HG02571 (cell line): ENCODE data around the gene HMHB1.
"Not testable (repeated sequence)": the region's sequence is repeated elsewhere in the genome, so short reads cannot be mapped to it uniquely, and the experiment has no call there.

ENCODE experiments used
- ATAC-seq: cut with Tn5 transposase; IDR thresholded peaks from one replicate; pipeline ENCODE4 v1.9.1; 2021; ENCODE audit warnings: mild to moderate bottlenecking, moderate library complexity; ENCODE audit not compliant: unreplicated experiment

Gene HMHB1

GRCh38 chr5:143801252-143801939 is 10.6 kb upstream of the HMHB1 start:
- no peak for ATAC-seq

DNA sequence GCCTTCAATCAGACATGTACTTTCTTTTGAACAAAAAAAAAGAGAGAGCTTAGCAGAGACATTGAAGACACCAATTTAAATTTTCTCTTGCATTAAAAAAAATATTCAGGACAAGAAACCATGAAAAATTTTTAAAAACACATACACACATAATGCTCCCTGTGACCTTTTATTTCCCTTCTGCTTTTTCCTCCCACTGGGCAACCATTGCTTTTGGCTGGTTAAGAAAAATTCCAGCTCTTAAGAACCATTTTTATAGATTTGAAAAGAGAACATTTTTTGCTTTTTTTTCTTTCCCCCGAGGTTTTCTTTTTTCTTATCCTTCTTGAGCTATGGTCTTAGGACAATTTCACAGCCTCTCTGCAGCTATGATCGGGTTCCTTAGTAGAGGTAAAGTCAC is 6.1 kb upstream of the HMHB1 start:
- no peak for ATAC-seq

DNA sequence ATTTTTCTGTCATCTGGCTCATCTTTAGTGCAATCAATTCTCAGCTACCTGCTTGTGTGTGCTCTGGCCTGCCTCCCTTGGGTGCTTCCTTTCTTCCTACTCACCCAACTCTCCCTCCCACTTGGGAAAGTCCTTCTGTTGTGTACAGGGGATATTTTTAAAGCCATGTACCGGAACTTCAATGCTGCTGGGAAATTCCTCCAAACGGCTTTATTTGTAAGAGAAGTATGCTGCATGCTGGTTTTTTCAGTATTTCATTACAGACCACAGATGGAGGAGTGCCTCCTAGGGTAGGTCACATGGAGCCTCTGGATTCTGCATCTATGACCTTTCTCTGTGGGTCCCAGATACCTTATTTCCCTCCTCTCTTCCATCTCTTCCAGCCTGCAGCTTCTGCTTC is 5.4 kb upstream of the HMHB1 start:
- no peak for ATAC-seq

DNA sequence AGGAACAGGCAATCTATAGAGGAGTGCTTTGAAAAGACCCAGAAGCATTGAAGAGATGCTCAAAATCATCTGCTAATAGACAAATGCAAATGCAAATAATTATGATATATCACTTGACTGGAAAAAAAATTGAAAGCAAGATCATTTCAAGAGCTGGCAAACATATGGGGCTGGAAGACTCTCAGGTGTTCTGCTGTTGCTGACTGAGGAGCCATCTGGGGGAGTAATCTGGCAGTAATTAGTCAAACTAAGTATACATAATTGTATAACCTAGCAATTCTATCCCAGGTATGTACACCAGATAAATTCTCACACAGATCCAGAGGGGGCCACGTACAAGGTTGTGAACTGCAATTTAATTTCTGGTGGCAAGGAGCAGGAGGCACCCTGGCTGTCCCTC is 4.6 kb upstream of the HMHB1 start:
- no peak for ATAC-seq

GRCh38 chr5:143816370-143816769 is 4.4 kb downstream of the HMHB1 start:
- not testable (repeated sequence) for ATAC-seq

DNA sequence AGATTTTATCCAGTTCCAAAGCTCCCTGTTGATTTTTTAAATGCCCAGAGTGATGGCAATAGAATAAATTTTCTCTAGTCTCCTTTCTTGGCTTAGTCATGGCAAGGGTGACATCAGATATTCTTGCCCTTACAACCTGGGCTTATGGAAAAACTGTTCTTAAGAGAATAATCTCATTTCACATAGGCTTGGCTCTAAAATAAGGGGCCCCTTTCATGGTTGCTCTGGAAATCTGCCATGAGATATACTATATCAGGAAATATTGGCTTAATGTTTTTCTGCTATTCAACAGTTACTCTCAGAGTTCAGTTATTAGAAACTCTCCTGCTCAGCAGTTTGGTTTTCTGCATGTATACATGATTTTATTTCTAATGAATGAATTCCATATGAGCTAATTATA is 7.8 kb downstream of the HMHB1 start:
- ATAC-seq, result no peak

DNA sequence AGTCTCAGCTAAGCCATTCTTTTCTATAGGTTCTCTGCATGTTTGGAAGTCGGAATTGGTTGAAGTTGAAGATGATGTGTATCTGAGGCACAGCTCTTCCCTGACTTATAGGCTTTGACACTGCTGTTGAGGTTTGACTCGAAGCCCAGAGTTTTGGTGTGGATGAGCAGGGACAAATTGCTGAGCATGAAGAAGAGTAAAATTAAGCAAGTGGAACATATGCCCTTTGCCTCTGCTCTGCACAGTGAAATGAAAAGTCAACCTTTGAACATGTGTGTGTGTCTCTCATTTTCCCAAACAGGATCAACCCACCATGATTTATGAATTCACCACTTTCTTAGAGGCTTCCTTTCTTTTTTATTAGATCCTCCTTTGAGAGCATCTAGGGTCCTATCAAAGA is 8.5 kb downstream of the HMHB1 start:
- ATAC-seq, result no peak

- peak; percentile 57 for ATAC-seq
These were observed 13.1 kb downstream of the HMHB1 start for GRCh38 chr5:143824851-143825720.

- ATAC-seq, result peak; percentile 88
These were observed 15.0 kb downstream of the HMHB1 start for GRCh38 chr5:143826951-143827444.

DNA sequence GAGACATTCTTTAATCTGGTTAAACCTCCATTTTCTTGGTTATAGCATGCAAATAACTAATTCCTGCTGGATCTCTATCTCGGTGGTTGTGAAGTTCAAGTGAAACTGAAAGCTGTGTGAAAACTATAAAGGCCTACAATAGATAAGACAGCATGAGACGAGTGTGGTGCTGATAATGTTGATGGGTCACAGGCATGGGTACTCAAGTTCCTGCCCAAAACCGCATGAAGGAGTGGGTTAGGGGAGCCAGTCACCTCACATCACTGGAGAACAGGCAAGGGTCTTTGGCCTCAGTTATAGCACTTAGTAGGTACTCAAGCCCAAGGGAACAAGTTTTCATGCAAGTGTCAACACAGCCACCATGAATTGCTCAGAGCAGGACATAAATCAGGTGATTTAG is 16.7 kb downstream of the HMHB1 start:
- no peak for ATAC-seq

DNA sequence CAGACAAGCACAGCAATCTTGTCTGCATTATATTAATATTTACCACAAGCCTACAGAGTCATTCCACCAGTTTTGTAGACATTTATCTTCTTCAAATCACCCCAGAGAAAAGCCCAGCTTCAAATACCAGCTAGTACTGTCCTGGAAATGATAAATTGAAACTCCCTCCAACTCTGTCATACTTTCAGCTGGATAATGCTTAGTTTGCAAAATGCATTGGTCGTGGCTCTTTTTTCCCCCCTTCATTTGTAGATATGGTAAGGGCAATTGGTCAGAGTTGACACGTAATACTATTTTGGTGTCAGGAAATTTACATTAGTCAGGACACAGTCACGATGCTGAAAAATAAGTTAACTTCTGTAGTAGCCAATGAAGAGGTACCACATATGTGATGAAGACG is 21.2 kb downstream of the HMHB1 start:
- no peak for ATAC-seq

- no peak for ATAC-seq
These were observed 23.3 kb downstream of the HMHB1 start for GRCh38 chr5:143835251-143835650.

- no peak for ATAC-seq
These were observed 24.3 kb downstream of the HMHB1 start for GRCh38 chr5:143836161-143836725.

GRCh38 chr5:143837306-143837848 is 25.4 kb downstream of the HMHB1 start:
- no peak for ATAC-seq

DNA sequence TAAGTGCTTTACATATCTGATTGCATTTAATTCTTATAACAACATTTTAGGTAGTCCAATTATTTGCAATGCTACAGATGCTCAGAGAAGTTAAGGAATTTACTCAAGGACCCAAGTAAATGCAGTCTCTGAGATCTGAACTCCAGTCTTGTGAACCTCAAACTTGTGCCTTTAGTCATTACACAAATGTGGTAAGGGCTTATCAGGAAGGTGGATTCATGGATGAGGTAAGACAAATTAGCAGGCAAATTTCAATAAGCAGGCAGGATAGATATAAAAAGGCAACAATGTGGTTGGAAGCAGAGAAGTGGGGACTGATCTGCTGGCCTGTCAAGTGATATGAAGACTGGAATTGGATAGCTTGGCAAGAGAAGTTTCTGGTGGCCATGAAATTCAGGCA is 29.5 kb downstream of the HMHB1 start:
- no peak for ATAC-seq

GRCh38 chr5:143842920-143843319 is 31.0 kb downstream of the HMHB1 start:
- ATAC-seq, result no peak

DNA sequence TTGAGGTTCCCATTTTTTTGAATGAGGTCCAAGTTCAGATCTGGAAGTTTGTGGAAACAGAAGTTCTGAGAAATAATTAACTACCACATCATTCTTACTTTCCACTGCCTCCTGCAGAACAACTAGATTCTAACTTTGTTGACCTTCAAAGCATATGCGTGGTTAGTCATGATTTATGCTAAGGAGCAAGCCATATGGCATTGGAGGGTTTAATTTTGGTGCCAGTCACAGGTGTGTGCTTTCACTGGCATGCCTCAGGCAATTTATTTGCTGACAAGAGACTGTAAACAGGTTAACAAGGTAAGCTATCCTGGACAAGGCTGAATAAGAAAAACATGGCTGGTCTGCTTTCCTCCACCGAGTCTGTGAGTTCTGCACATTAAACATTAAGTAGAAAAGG is 31.5 kb downstream of the HMHB1 start:
- no peak for ATAC-seq

GRCh38 chr5:143850050-143850683 is 38.2 kb downstream of the HMHB1 start:
- peak; percentile 65 for ATAC-seq

GRCh38 chr5:143851383-143851782 is 39.4 kb downstream of the HMHB1 start:
- ATAC-seq, result no peak

DNA sequence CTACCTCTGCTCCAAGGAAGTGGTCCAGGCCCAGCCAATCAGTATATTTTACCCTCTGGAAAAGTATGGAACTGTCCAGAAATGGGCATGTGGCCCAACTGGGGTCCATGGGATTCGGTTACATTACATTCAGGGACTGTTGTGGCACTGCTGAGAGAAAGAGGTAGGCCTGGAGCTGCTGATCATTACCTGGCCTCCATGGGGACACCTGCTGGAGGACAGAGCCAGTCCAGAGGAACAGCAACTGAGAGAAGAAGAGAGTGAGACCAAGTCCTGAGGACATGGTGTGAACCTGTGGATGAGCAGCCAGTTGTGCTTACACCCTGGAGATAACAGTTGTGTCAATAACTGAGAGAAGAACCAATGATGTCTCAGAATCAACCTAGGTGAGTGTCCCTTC is 48.2 kb downstream of the HMHB1 start:
- no peak for ATAC-seq

GRCh38 chr5:143862271-143862670 is 50.3 kb downstream of the HMHB1 start:
- ATAC-seq, result no peak
